T-helper 2 cell treated with Interferon-gamma antibody and Interleukin-4, amounts not matched to agents 5 μg/mL and 100 μg/mL, for 36 hours (primary cell): ENCODE results near the gene ART3.
"Not testable (repeated sequence)": the region's sequence is repeated elsewhere in the genome, so short reads cannot be mapped to it uniquely, and the experiment has no call there.

Experiments used
- DNase-seq: peaks from one replicate; pipeline ENCODE4 v3.0.0; 2021; ENCODE audit warnings: low spot score
- H3K27ac Mint-ChIP-seq: one replicate; pipeline ENCODE4 v1.8.0; 2021; ENCODE audit warnings: mild to moderate bottlenecking, mixed read lengths
- H3K27me3 Mint-ChIP-seq: one replicate; pipeline ENCODE4 v1.8.0; 2021; ENCODE audit warnings: low read depth, mixed read lengths
- H3K36me3 Mint-ChIP-seq: one replicate; pipeline ENCODE4 v1.8.0; 2021; ENCODE audit warnings: low read depth, mixed read lengths
- H3K4me1 Mint-ChIP-seq: one replicate; pipeline ENCODE4 v1.8.0; 2021; ENCODE audit warnings: low read depth, mixed read lengths
- H3K4me3 Mint-ChIP-seq: one replicate; pipeline ENCODE4 v1.8.0; 2022; ENCODE audit warnings: mild to moderate bottlenecking, moderate library complexity, mixed read lengths
- H3K9me3 Mint-ChIP-seq: one replicate; pipeline ENCODE4 v1.8.0; 2021; ENCODE audit warnings: mixed read lengths

ART3 gene, protein sequence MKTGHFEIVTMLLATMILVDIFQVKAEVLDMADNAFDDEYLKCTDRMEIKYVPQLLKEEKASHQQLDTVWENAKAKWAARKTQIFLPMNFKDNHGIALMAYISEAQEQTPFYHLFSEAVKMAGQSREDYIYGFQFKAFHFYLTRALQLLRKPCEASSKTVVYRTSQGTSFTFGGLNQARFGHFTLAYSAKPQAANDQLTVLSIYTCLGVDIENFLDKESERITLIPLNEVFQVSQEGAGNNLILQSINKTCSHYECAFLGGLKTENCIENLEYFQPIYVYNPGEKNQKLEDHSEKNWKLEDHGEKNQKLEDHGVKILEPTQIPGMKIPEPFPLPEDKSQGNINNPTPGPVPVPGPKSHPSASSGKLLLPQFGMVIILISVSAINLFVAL

DNA sequence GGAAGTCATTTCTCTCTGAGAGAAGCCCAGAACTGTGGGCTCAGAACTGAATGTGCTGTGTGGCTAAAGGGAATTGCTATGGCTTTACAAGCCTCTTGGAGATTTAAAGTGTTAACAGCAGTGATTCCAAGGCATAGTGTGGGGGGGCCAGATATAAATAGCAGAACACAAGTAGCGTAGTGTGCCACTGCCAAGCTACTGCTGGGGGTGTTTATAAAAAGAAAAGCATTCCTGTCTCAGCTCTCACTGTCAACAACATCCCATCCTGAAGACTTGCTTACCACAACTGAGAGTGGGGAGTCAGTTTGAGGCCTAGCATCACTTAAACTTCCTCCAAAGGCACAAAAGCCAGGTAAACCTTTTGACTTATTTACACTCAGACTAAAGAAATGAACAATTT lies at the start of gene ART3:
Gene ART3 (plus strand): TSS at position 242 of the 400 bp plus-strand sequence. CDS start 1,181 bp downstream, outside the sequence.
- H3K27me3 Mint-ChIP-seq, result peaks cover 14% of the 10 kb centered on the region
- no peaks in the 10 kb centered on the region for H3K36me3 Mint-ChIP-seq
- H3K27ac Mint-ChIP-seq, result no peak within 1 kb of the TSS
- H3K9me3 Mint-ChIP-seq, result no peaks in the 10 kb centered on the region
- no peaks in the 10 kb centered on the region for H3K4me1 Mint-ChIP-seq
- no peak for DNase-seq
- no peak within 1 kb of the TSS for H3K4me3 Mint-ChIP-seq

DNA sequence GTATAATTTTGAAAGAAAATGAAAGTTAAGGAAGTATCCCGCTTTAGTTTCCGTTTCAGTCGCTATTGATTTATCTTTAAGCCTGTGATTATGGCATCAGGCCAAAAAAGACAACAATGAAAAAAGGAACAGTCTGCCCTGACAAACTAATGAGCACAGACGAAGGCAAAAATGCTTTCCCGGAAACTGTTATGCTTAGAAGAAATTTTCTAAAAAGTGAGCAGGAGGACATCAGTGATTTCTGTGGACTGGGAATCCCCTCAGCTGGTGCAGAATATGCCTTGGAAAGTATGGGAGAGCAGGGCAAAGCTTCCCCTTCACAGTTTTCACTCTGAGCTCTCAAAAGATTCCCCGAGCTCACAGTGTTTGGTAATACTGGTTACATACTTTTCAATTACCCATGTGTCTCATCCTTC lies 46.2 kb upstream of the ART3 start:
- peak overlapping the region; percentile 64 for H3K4me3 Mint-ChIP-seq

DNA sequence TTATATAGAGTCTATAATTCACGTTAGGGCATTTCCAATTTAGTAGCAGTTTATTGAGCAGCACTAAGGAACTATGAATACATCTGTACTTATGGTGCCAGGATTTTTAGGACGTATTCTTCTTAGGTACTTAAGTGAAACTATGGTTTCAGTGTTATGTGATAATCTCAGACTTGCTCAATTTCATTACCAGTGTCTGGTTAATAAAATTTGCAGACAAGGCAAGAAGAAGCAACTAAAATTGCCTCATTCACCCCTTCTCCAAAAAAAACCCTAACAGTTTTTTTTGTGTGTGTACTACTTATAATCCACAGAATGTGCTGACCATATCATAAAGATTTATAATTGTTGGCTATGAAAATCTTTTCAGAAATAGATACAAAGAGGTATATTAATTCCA lies 45.2 kb upstream of the ART3 start:
- no peak overlapping the region for H3K4me3 Mint-ChIP-seq
- DNase-seq, result no peak
- H3K4me1 Mint-ChIP-seq, result peaks cover 21% of the 10 kb centered on the region
- no peaks in the 10 kb centered on the region for H3K36me3 Mint-ChIP-seq
- peaks cover 3% of the 10 kb centered on the region for H3K27me3 Mint-ChIP-seq
- no peaks in the 10 kb centered on the region for H3K9me3 Mint-ChIP-seq
- no peak overlapping the region for H3K27ac Mint-ChIP-seq

More for the DNA sequence above, 46.2 kb upstream of the ART3 start:
- H3K27ac Mint-ChIP-seq, result no peak overlapping the region
- peaks cover 3% of the 10 kb centered on the region for H3K27me3 Mint-ChIP-seq
- no peak for DNase-seq
- no peaks in the 10 kb centered on the region for H3K9me3 Mint-ChIP-seq
- peaks cover 27% of the 10 kb centered on the region for H3K4me1 Mint-ChIP-seq
- no peaks in the 10 kb centered on the region for H3K36me3 Mint-ChIP-seq

DNA sequence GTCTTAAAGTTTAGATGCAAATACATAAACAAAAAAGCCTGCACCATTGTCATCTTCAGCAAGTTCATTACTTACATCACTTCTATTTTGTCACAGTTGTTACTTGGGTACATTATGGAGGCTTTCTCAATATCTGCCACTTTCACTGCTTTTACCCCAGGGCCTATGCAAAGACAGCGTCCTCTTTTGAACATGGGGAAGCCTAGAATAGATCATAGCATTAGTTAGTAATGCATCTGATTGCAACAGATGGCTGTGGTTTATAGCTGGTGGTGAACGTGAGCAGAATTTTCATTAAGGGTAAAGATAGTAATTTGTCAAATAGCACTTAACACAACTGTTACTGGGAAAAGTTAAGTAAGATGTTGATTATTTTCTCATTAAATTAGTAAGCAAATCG lies 39.4 kb upstream of the ART3 start:
- Mint-ChIP-seq H3K36me3 (no peaks in the 10 kb centered on the region), H3K27me3 (no peaks in the 10 kb centered on the region), H3K9me3 (no peaks in the 10 kb centered on the region), H3K4me1 (peaks cover 17% of the 10 kb centered on the region), H3K27ac (no peak overlapping the region), H3K4me3 (no peak overlapping the region)
- DNase-seq, result no peak

DNA sequence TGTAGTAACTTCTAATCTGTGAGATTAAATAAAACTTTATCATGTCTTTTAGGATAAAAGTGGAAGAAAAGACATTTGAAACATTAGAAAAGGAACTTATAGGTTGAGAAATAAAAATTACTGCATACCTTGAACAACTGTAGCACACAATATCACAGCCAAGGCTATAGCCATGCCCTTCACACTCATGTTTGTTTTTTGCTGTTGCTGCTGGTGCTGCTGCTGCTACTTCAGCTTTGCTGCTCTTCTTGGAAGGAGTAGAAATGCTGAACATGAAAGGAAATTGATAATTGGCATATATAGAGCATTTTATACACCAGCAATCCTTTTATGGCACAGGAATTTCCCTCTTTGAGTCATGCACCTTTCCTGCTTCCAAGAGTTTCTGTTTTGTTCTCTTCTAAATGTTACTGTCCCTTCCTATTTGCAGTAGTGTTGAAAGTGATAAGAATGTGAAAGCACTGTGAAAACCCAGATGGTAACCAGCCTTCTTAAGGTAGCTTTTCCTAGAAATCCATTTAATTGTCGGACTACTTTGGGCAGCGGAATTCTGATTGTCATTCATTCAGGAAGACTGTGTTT lies 38.6 kb upstream of the ART3 start, which contains the start of gene CXCL11:
Gene CXCL11 (minus strand): TSS at position 272 of the 582 bp plus-strand sequence. CDS start 83 bp downstream, at position 189.
- no peak for DNase-seq
- H3K36me3 Mint-ChIP-seq, result no peaks in the 10 kb centered on the region
- H3K9me3 Mint-ChIP-seq, result no peaks in the 10 kb centered on the region
- H3K27me3 Mint-ChIP-seq, result no peaks in the 10 kb centered on the region
- H3K4me1 Mint-ChIP-seq, result peaks cover 17% of the 10 kb centered on the region
- H3K27ac Mint-ChIP-seq, result no peak within 1 kb of the TSS
- no peak within 1 kb of the TSS for H3K4me3 Mint-ChIP-seq

DNA sequence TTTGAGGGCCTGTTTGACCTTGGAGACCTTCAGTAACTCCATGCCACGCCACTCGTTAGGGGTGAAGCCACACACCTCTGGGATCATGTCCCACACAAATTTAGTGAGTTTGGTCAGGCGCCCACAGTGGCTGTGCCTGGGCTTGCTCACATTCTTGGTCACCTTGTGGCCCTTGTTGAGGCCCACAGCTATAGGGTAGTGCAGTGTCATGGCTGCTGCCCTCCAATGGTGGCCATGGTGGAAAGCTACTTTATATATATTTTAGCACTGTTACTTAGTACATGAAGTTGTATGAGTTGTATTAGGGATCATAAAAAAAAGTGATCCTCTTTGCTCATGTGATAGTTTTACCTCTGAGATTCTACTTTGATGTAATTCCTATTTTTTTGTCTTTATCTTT lies 37.7 kb upstream of the ART3 start:
- no peaks in the 10 kb centered on the region for H3K9me3 Mint-ChIP-seq
- no peaks in the 10 kb centered on the region for H3K36me3 Mint-ChIP-seq
- peaks cover 20% of the 10 kb centered on the region for H3K4me1 Mint-ChIP-seq

DNA sequence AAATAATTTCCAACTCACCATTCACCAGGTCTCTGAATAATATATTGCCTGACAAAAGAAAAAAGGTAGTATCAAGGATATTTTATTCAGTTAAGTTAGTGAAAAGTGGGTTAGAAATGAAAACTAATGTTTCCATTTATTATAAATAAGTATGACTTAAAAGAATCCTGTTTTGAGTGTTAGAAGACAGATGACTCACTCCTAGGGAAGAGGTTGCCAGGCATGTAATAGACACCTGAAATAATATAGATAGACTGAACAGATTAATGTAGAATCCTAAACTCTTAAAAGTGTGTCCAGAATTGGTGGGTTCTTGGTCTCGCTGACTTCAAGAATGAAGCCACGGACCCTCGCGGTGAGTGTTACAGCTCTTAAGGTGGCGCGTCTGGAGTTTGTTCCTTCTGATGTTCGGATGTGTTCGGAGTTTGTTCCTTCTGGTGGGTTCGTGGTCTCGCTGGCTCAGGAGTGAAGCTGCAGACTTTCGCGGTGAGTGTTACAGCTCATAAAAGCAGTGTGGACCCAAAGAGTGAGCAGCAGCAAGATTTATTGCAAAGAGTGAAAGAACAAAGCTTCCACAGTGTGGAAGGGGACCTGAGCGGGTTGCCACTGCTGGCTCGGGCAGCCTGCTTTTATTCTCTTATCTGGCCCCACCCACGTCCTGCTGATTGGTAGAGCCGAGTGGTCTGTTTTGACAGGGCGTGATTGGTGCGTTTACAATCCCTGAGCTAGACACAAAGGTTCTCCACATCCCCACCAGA lies 32.1 kb upstream of the ART3 start:
- Mint-ChIP-seq H3K9me3 (peaks cover 15% of the 10 kb centered on the region), H3K27ac (peak overlapping the region; percentile 20), H3K4me3 (peak overlapping the region; percentile 24)
- H3K4me1 Mint-ChIP-seq, H3K27me3 Mint-ChIP-seq, DNase-seq, H3K36me3 Mint-ChIP-seq: not testable (repeated sequence)

More for the DNA sequence above, 37.7 kb upstream of the ART3 start:
- H3K27ac Mint-ChIP-seq, result no peak overlapping the region
- no peak for DNase-seq
- H3K4me3 Mint-ChIP-seq, result no peak overlapping the region
- no peaks in the 10 kb centered on the region for H3K27me3 Mint-ChIP-seq

DNA sequence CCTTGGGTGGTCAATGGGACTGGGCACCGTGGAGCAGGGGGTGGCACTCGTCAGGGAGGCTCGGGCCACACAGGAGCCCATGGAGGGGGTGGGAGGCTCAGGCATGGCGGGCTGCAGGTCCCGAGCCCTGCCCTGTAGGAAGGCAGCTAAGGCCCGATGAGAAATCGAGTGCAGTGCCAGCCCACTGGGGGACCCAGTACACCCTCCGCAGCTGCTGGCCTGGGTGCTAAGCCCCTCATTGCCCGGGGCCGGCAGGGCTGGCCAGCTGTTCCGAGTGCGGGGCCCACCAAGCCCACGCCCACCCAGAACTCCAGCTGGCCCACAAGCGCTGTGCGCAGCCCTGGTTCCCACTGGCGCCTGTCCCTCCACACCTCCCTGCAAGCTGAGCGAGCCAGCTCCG lies 31.2 kb upstream of the ART3 start:
- not testable (repeated sequence) for DNase-seq, H3K4me1 Mint-ChIP-seq, H3K4me3 Mint-ChIP-seq, H3K27me3 Mint-ChIP-seq, H3K27ac Mint-ChIP-seq, H3K36me3 Mint-ChIP-seq
- H3K9me3 Mint-ChIP-seq, result peaks cover 15% of the 10 kb centered on the region

DNA sequence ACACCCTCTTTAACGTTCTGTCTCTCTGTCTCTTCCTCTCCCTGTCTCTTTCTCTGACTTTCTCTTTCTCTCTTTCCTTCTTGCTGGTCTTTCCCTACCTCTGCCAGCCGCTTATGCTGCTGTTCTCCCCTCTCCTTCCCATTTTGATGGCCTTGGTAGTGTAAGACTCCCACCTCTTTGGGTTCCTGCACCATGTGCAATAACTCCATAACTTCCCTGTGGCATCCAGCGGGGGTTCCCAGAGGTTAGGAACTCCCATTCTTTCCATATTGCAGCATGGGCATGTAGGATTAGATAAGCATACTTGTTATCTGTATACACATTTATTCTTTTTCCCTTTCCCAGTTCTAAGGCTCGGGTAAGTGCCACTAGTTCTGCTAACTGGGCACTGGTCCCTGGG lies 29.8 kb upstream of the ART3 start:
- not testable (repeated sequence) for H3K36me3 Mint-ChIP-seq, H3K27me3 Mint-ChIP-seq, H3K27ac Mint-ChIP-seq, H3K4me3 Mint-ChIP-seq, DNase-seq, H3K4me1 Mint-ChIP-seq
- peaks cover 15% of the 10 kb centered on the region for H3K9me3 Mint-ChIP-seq

DNA sequence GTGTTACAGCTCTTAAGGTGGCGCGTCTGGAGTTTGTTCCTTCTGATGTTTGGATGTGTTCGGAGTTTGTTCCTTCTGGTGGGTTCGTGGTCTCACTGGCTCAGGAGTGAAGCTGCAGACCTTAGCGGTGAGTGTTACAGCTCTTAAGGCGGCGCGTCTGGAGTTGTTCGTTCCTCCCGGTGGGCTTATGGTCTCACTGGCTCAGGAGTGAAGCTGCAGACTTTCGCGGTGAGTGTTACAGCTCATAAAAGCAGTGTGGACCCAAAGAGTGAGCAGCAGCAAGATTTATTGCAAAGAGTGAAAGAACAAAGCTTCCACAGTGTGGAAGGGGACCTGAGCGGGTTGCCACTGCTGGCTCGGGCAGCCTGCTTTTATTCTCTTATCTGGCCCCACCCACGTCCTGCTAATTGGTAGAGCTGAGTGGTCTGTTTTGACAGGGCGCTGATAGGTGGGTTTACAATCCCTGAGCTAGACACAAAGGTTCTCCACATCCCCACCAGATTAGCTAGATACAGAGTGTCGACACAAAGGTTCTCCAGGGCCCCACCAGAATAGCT lies 24.6 kb upstream of the ART3 start:
- H3K27ac Mint-ChIP-seq, H3K4me1 Mint-ChIP-seq, DNase-seq, H3K27me3 Mint-ChIP-seq, H3K36me3 Mint-ChIP-seq, H3K4me3 Mint-ChIP-seq, H3K9me3 Mint-ChIP-seq: not testable (repeated sequence)

DNA sequence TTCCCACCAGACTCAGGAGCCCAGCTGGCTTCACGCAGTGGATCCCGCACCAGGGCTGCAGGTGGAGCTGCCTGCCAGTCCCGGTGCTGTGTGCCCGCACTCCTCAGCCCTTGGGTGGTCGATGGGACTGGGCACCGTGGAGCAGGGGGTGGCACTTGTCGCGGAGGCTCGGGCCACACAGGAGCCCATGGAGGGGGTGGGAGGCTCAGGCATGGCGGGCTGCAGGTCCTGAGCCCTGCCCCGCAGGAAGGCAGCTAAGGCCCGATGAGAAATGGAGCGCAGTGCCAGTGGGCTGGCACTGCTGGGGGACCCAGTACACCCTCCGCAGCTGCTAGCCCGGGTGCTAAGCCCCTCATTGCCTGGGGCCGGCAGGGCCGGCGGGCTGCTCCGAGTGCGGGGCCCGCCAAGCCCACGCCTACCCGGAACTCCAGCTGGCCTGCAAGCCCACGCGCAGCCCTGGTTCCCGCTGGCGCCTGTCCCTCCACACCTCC lies 23.9 kb upstream of the ART3 start:
- not testable (repeated sequence) for H3K27me3 Mint-ChIP-seq, H3K4me3 Mint-ChIP-seq, H3K36me3 Mint-ChIP-seq, H3K9me3 Mint-ChIP-seq, DNase-seq, H3K27ac Mint-ChIP-seq
- H3K4me1 Mint-ChIP-seq, result peaks cover 13% of the 10 kb centered on the region

DNA sequence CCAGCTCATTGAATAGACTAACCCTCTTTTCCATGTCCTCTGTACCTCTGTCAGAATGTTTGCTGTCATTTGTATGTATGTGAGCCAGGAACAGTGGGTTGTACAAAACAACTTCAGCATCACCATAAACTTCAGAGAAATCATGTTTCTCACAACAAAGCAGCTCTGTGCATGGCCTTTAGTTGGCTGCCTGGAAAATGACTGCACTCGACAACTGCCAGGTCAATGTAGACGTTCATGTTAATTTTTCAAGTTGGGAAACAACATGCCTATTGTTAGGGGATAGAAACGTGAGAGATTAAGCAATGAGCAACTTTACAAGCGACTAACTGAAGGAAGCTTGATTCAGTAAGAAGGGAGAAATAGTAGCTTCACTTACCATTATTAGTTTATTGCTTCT lies 20.8 kb upstream of the ART3 start:
- Mint-ChIP-seq H3K27me3 (peaks cover 2% of the 10 kb centered on the region), H3K4me1 (peaks cover 30% of the 10 kb centered on the region), H3K27ac (no peak overlapping the region), H3K4me3 (no peak overlapping the region), H3K9me3 (no peaks in the 10 kb centered on the region), H3K36me3 (no peaks in the 10 kb centered on the region)
- DNase-seq, result no peak

DNA sequence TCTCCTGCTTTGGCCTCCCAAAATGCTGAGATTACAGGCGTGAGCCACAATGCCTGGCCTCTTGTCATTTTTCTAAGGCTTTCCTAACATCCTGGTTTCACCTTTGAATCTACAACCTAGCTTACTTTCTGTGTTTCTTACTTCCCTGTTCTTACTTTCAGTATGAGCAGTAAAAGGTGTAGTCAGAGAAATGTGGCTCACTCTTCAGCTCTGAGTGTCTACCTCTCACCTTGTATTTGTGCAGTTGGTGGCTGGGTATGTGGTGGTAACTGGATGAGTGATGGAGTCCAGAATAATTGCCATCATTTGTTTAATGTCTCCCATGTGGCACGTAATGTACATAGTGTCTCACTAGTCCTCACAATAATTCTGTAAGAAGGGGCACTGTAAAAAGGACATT lies 19.5 kb upstream of the ART3 start:
- peak; percentile 41 for DNase-seq
- peak overlapping the region; percentile 12 for H3K27ac Mint-ChIP-seq

DNA sequence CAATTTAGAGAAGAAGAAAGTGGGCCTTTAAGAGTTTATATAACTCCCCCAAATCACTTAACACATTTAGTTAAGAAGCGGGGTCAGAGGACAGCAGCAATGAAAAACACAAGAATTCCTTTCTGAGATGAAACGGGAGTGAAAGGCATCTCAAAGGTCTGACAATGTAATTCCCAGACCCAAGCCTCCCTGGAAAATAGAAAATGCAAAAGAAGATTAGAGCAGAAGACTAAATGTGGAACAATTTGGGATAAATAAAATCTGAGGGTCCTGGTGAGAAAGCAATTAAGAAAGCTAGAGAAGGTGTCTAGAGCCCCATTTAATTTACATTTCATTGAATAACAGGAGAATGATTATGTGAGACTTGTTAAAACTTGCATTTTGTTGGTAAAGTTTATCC lies 19.1 kb upstream of the ART3 start:
- peaks cover 2% of the 10 kb centered on the region for H3K27me3 Mint-ChIP-seq
- no peak overlapping the region for H3K4me3 Mint-ChIP-seq
- H3K4me1 Mint-ChIP-seq, result peaks cover 44% of the 10 kb centered on the region
- no peaks in the 10 kb centered on the region for H3K9me3 Mint-ChIP-seq
- peak overlapping the region; percentile 12 for H3K27ac Mint-ChIP-seq
- H3K36me3 Mint-ChIP-seq, result no peaks in the 10 kb centered on the region
- no peak for DNase-seq

More for the DNA sequence above, 19.5 kb upstream of the ART3 start:
- Mint-ChIP-seq H3K9me3 (no peaks in the 10 kb centered on the region), H3K4me3 (no peak overlapping the region), H3K27me3 (peaks cover 2% of the 10 kb centered on the region), H3K36me3 (no peaks in the 10 kb centered on the region), H3K4me1 (peaks cover 40% of the 10 kb centered on the region)
